Esophagus squamous epithelium (tissue), 4 donors: ENCODE results near the gene ICA1L.
"Not testable (repeated sequence)": the region's sequence is repeated elsewhere in the genome, so short reads cannot be mapped to it uniquely, and the experiment has no call there.

Experiments used
- POLR2A ChIP-seq, 4 donors: fragments of 450-650 bp; IDR thresholded peaks; one replicate each; pipeline ENCODE4 v1.6.1; 2017; ENCODE audit warnings: antibody characterized with exemption in 4 of 4, mild to moderate bottlenecking in 4 of 4, moderate library complexity in 3 of 4
- TF ChIP-seq, protein P1 (sequence below), 6 experiments: fragments of 450-650 bp in 4 of 6; fragments of 200-600 bp in 2 of 6; sonication (generic) in 2 of 6; IDR thresholded peaks; one replicate each; pipeline ENCODE4 v1.5.1; 2016 to 2019; ENCODE audit warnings: antibody characterized with exemption in 6 of 6, mild to moderate bottlenecking in 4 of 6, moderate library complexity in 4 of 6

DNA sequence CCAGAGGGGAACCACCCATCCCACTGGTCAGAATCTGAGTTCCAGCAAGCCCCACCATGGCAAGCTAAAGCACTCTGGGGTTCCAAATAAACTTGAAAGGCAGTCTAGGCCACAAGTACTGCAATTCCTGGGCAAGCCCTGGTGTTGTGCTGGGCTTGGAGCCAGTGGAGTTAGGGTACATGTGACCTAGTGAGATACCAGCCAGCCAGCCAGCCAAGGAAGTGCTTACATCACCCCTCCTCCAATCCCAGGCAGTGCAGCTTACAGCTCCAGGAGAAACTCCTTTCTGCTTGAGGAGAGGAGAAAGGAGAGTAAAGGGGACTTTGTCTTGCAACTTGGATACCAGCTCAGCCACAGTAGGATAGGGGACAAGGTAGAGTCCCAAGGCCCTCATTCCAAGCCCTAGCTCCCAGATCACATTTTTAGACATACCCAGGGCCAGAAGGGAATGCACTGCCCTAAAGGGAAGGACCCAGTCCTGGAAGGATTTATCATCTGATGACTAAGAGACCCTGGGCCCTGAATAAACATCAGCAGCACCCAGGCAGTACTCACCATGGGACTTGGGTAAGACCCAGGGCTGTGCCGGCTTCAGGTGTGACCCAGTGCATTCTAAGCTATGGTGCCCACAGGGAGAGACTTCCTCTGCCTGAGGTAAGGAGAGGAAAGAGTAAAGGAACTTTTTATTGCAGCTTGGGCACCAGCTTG is 64.0 kb downstream of the ICA1L start:
- TF ChIP-seq, protein P1, sequence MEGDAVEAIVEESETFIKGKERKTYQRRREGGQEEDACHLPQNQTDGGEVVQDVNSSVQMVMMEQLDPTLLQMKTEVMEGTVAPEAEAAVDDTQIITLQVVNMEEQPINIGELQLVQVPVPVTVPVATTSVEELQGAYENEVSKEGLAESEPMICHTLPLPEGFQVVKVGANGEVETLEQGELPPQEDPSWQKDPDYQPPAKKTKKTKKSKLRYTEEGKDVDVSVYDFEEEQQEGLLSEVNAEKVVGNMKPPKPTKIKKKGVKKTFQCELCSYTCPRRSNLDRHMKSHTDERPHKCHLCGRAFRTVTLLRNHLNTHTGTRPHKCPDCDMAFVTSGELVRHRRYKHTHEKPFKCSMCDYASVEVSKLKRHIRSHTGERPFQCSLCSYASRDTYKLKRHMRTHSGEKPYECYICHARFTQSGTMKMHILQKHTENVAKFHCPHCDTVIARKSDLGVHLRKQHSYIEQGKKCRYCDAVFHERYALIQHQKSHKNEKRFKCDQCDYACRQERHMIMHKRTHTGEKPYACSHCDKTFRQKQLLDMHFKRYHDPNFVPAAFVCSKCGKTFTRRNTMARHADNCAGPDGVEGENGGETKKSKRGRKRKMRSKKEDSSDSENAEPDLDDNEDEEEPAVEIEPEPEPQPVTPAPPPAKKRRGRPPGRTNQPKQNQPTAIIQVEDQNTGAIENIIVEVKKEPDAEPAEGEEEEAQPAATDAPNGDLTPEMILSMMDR (IDR thresholded peaks at IDR 0.05) = not testable (repeated sequence)
- not testable (repeated sequence) for TF ChIP-seq POLR2A (IDR thresholded peaks at IDR 0.05)
